Activated CD4-positive, alpha-beta T cell treated with anti-CD3 and anti-CD28 coated beads, Interleukin-2, amount 50 U/mL, for 1 hour (primary cell): ENCODE measurements around the gene SLC13A4.
"Not testable (repeated sequence)": the region's sequence is repeated elsewhere in the genome, so short reads cannot be mapped to it uniquely, and the experiment has no call there.

Experiments
- DNase-seq: peaks from one replicate; pipeline ENCODE4 v3.0.0-alpha.2; 2020

Gene SLC13A4

DNA sequence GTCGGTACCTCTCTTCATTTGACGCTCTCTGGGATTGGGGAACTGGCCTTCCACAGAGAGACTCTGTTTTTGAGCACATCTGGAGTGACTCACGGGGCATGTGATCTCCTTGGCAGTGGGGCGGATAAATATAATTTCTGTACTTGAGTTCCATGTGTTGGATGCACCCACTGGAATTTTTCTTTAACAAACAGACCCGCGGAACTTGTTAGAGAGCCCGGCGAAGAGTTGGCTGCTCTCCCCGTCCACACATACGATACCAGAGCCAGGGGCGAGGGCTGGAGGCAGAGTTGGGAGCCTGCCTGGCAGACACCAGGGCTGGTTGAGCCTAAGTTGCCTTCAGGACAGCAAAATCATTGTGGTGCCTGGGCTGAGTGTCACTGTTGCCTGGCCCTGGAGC lies 20.8 kb upstream of the SLC13A4 start, which contains the start of gene FAM180A:
Gene FAM180A (minus strand): TSS at position 44 of the 400 bp plus-strand sequence. CDS start 233 bp downstream, outside the sequence.
- no peak for DNase-seq

DNA sequence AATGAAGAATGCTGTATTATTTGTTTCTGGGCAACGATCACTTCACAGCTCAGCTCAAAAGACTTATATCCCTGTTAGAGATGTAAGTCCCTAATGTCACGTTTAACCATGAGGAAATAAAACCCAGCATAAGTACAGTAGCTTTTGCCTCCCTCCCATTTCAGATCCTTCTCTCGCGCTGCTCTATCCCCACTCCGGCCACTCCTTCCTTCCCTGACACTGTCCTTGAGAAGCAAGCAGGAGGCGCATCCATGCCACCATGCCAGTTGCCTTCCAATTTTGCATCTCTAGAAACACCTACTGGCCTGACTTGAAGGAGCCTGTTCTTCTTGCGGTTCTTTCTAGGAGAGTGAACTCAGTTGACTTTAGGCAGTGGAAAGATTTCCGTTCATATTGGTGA lies 19.4 kb upstream of the SLC13A4 start:
- DNase-seq = no peak

DNA sequence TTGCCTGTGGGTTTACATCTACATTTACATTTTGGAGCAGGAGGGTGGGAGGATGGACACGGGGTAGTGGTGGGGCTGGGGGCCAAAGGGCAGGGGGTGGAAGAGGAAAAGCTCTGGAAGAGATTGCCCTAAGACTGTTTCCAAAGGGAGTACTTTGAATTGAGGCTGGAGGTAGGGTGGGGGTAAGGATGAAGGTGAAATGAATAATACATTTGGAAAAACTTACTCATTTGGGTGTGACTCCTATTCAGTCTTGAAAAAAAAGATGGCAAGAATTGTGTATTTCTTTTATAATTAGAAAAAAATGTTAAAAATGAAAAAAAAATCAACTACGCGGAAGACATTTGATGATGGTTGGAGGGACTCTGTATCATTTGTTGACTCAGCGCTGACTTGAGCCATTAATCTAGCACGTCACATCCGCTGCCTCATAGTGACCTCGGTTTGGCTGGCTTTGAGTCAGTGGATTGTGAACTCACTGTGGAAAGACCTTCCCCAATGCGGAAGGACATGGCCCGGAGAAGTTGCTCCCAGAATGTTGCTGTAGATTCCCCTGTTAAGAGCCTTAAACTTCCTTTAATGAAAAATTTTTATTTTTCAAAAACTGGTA lies 17.8 kb upstream of the SLC13A4 start:
- no peak for DNase-seq

DNA sequence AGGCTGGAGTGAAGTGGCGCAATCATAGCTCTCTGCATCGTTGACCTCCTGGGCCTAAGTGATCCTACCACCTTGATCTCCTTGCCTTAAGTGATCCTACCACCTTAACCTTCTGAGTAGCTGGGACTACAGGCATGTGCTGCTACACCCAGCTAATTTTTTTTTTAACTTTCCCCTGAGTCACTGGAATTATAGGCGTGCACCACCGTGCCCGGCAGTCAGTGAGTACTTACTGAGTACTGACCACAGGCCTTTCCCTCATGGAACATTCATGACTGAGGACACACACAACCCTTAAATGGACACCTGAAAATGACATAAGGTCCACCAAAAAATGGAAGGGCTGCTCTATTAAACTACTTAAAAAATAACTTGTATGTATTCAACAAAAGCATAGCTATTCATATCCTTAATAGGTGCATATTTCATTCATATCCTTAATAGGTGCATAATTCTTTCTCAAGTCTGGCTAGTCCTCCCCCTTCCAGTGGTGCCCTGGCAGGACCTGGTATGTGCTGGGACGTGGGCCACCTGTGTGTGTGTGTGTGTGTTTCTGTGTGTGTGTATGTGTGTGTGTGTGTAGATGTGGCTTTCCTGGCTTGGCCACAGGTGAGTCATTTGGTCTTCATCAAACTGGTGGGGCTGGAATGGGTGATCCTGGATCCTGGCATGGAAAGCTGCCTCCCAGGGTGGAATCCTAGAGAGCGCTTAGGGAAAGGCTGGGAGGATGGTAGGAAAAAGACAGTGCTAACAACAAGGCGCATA lies 17.1 kb upstream of the SLC13A4 start:
- no peak for DNase-seq

DNA sequence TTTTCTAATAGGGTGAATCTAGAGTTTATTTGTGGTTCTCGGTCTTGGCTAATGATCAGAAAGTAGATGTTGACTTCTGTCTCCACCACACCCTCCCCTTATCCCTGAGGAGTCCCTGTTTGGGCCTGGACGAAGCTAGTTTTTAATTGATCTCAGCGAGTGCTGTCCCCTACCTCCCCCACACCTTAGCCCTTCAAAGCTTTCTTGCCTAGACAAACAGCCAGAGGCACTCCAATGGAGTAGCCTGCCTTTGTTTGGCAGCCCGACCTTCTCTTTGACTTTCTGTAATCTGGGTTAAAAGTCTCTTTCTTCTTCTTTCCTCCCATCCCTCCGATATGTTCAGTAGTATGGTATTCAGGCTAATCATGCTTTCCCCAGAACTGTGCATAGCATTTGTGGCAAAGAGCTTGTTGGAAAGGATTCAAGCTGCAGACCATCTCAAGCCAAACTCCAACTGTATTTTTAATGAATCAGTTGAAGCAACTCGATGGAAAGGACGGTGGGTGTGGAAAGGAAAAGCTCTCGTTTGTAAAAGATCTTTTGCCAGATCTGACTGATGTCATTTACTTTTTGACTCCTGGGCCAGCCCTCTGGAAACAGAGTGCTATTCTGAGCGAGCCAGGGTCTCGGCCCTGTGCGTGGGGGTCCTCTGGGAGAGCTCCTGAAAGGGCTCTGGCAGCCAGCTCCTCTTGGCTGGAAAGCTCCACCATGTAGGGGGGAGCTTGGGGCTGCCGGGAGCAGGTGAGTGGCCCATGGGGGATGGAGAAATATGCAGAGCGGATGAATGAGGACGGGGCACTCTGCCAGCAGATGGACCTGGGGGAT lies 16.1 kb upstream of the SLC13A4 start:
- DNase-seq = no peak

DNA sequence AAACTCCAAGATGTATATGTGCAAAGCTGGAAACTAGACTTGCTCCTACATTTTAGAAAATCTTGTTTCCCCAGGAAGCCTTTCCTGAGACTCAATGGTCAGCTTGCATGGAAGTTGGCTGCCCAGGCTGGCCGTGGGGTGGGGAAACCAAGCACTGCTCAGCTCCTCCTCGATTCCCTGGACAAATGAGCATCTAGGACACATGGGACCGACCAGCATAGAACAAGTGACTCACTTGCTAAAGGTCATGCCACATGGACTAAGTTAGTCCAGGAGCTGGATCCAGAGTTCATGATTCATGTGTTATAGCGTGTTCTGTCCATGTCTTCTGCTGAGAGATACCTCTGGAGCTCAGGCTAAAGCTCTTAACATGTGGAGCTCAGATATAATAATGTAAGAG lies 14.4 kb upstream of the SLC13A4 start:
- DNase-seq = no peak

DNA sequence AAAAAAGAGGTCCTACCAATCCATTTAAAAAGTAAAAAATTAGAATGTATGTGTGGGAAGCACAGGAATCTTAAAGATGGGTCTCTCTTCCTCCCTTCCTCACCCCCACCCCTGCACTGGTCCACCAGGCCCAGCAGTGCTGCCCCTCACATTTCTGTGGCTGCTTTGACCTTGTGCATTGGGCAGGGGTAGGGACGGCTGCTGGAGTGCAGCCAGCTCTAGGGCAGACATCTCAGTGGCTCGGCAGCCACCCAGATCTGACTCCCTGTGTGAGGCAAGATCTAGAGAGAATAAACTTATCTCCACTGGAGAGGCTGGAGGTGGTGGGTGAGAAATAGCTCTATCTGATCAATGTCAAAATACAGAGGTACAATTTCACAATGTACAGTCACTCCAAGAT lies 13.9 kb upstream of the SLC13A4 start:
- DNase-seq = no peak

DNA sequence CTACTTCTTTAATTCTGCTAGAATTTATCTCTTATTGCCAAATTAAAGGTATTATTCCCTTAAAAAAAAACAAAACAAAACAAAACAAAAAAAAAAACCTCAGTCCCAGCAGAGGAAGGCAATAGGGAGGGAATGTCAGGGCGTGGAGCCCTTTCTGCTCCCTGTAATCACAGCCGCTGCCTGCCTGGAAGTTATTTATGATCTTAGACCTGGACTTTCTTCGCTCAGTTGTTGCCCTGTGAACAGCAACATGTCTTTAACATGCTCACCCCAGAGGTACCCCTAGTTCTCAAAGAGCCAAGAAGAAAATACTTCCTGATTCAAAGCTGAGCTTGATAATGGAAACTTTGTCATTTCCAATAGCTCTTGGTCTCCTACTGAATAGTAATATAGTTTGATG lies 12.9 kb upstream of the SLC13A4 start:
- DNase-seq = no peak

DNA sequence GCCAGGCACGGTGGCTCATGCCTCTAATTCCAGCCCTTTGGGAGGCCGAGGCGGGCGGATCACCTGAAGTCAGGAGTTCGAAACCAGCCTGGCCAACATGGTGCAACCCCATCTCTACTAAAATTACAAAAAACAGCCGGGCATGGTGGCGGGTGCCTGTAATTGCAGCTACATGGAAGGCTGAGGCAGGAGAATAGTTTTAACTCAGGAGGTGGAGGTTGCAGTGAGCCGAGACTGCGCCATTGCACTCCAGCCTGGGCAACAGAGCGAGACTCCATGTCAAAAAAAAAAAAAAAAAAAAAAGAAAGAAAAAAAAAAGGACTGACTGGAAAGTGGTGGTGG lies 9.3 kb upstream of the SLC13A4 start:
- DNase-seq = not testable (repeated sequence)

DNA sequence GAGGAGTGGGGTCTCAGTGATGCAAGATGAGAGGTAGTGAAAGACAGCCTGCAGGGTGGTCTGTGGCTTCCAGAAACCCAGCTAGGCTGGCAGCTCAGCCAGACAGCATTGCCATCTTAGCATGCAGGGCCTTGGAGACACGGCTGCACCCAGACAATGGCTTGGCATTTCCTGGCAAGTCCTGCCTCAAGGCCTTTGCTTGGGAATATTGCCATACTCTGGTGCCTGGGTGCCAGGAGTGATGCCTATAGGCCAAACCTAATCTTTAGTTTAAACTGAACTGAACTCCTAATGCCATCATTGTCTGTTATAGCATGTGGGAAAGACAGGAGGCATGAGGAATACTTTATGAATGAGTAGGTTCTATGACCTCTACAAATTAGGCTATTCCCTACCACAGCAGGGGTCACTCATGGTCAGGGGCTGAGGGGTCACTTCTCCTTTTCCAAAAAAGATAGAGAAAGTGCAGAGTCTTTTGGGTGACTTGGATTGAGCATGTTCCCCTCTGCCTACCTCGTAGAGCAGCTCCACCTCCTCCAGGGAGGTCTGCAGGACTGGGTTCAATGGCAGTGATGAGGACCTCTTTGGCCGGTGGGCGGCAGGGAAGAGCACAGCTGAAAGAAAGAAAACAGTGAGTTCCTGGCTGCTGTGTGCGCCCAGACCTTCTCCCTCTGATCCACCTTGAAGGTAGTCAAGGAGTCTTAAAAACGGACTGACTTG lies 8.8 kb upstream of the SLC13A4 start:
- no peak for DNase-seq

DNA sequence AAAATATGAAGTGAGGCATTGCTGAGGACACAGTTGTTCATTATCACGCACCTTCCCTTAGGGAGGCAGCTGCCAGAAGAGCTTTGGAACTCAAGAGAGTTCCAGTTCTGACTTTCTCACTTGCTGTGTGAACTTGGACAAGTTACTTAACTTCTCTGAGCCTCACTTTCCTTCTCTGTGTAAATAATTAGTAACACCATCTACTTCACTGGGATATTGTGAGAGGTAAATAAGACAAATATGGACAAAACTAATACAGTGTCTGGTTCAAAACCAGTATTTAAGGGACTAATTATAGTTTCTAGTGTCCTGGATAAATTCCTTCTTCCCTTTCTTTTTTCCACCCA lies 6.3 kb upstream of the SLC13A4 start:
- DNase-seq = no peak

DNA sequence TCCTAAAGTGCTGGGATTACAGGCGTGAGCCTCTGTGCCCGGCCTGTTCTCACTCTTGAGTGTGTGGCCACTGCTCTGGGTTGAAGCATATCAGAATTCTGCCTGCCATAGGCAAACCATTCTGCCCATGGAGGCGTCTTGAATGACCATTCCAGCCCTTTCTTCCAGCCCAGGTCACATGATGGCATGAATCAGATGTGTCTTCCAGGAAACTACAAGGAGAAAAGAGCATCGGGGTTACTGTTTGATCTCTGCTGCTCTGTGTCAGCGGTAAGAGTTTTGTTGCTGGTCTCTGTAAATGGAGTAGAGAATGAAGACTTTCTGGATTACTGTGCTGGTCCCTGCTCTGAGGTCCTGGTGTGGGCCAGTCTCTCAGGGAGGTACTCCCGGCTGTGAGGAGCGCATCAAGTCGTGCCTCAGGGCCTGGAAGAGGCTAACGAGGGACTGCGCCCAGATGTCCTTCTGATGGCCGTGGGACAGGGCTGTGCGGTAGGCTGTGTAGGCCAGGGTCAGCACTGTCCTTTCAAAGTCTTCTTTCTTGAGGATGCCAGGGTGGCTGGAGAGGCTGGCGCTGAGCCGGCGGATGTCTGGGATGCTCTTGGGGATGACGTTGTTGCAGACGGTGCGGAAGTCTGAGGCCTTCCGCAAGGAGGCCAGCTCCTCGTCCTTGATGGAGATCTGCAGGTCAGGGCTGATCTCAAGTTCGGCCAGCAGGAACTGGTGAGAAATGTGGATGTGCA lies 5.8 kb upstream of the SLC13A4 start:
- no peak for DNase-seq

DNA sequence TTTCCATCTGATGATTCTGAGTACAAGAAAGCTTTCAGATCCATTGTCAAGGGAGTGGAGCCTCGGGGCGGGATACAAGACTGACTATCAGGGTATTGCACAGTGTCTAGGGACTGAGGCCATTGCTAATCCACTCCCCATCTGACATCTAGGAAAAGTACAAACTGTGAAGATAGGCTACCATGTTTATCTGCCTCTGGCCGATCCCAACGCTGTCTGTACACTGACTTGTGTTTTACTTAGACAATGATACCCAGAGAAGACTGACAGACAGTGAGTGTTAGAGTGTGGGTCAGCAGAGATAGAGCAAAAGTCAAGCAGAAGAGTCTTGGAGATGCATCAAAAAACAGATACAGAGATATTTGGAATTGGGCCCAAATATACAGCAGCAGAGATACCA lies 3.1 kb upstream of the SLC13A4 start:
- no peak for DNase-seq

DNA sequence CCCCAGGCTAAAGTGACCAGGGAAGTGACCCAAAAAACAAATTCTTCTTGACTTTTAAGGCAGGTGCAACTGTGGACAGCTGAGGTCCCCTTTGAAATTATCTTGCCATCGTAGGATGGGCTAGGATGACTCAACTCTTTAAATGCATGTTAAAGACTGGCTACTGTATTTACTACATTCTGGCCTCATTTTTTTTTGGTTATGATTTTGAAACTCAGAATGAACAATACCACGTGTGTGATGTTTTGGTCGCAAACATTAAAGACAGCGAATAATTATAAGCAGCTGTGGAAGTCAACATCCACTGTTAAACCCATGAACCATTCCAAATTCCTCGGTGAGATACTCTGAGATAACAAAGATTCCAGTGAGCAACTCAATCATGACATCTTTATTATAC lies 1.2 kb upstream of the SLC13A4 start:
- DNase-seq = no peak

DNA sequence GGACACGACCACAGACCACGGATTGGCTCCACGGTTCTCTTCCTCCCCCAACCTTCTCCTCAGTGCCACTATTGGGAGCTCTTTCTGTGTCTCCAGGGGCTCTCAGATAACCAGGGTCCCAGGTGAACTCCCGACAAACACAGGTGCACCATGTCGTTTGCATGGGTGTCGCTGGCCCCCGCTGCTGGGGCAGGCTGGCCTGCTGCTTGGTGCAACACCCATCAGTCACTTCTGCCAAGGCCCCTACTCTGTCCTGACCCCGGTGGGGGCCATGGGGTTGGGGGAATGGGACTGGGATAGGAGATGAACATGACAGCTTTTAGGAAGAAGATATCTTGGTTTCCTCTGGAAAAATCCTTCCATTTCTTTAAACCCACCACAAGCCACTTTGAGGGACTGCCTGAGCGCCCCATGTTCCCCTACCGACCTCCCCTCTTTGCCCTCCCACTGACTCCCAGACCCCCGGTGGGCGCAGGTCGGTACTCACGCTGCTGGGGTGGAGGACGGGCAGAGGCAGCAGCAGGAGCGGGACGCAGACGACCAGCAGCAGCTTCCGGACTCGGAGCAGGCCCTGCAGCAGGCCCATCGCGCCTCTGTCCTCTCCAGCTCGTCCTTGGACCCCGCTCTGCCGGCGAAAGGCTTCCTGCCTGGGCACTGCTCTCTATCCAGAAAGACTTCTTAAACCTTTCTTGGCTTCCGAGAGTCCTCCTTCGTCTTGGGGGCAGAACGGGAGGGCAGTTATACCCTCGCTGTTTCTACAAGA lies 894 bp downstream of the SLC13A4 start:
- DNase-seq = no peak

DNA sequence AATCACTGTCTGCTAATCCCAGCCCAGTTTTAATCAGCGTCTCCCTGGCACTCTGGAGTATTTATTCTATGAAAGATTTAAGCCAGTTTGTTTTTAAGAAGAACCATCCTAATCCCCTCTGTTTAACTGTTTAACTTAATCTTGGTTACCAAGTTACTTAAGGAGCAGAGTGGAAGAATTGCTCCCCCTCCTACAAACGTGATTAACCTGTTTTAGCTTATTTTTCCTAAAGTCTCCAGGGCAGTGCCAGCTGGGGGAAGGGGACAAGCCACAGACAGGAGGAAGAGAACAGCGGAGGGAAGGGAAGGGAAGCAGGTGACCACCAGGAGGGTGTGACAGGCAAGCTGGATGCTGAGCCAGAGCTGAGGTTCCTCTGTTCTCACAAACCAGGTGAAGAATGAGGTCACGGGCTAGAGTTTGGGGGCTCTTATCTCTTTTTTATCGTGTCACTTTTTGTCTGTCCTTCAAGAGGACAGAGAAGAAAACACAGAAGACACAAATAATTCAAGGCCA lies 1.7 kb downstream of the SLC13A4 start:
- DNase-seq = no peak

DNA sequence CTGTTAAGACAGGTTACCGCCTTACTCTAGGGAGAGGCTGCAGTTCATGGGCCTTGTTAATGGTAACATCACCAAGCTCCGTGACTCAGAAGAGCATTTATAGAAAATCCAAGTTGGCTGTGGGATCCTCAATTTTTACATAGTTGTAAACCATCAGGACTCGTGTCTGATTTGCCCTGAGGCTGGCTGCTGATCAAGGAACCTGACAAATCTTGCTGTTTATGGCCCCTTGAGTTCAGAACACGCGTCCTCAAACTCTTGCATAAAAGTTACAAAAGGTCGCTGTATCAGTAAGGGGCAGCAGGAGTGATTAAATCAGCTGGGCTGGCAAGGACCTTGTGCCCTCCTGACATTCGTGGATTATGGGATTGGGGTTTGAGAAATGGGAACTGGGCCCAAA lies 4.6 kb downstream of the SLC13A4 start:
- no peak for DNase-seq

DNA sequence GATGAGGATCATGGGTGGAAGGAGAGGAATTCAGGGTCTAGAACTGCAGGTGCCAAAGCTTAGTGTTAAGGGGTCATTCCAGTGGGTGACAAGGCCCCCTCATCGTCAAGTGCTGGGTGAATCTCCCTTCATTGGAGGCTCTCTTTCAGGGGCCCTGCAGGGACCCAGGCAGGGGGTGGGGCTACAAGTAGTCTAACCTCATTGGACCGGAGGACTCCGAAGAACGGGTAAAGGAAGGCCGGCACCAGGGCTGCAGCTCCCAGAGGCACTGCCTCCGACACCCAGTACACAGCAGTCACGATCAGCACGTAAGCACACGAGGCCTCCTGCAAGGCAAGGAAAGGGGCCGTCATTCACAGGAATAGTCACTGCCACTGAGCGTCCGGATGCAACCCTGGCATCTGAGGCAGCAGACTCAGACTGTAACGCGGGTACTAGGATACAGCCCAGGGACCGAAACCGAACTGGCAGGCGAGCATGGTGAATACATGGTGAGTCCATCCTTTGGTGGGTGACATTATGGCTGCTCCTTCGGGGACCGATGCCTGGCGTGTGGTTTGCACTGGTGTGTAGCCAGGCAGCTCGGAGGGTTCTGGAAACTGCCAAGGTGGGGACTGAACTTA lies 6.7 kb downstream of the SLC13A4 start:
- no peak for DNase-seq

DNA sequence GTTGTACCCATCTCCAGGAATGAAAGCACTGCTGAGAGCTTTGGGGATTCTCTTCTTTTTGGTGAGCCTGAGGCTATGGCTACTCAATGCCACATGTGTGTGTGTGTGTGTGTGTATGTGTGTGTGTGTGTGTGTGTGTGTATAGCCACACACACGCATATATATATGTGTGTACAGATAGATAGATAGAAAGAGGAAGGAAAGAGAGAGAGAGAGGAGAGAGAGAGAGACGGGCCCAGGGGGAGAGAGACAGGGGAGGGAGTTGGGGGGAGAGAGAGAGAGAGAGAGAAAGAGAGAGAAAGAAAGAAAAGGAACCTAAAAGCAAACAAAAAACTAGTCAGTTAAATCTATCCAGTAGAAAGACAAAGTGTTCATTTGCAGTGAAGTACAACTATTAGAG lies 8.3 kb downstream of the SLC13A4 start:
- no peak for DNase-seq

DNA sequence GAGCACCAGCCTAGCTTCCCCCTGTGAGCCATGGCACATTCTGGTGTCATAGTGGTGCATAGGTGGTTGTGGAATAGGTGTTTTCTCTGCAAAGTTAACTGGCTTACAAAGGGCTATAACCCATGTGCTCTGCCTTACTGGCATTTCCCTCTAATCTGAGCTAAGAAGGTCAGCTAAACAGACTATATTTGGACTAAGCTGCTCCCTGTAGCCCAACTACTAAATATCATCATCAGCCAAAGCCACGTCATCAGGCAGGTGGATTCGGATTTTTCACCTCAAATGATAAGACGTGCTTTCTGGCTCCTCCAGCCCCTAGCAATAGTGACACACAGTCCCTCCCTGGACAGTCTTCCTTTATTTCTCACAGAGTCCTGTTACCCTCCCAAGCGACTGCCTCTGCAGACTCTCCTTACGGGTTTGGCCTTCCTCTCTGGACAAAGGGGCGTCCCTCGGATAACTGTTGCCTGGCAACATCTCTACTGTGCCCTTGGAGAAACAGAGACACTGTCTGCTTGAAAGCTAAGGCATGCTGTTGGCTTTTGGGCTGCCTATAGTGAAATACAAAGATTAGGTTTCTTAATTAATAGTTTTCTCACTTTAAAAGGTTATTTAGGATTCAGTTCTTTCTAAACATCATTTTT lies 9.1 kb downstream of the SLC13A4 start:
- DNase-seq = no peak

DNA sequence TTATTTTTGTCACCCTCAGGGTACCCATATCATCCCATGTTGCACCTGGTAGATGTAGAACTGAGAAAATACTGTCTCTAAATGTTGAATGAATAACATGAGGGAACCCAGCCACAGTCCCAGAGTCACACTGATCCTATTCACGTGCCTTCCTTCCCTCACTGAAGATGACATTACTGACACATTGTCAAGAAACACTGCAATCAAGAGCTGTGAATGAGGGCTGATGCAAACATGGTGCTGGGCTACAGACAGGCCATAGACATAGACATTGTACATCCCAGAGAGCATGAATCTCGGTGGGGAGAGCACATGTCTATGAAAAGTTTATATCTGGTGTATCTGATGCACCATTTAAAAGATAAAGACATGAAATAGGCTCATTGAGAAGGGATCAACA lies 9.8 kb downstream of the SLC13A4 start:
- DNase-seq = no peak
